K562 (cell line): ENCODE results near the gene MAN1A1. TPM values are rescaled to one million over a fixed set of nuclear protein-coding genes. Genes with fewer than 3 reads are reported as not detected.

ENCODE experiments used
- ADNP ChIP-seq: fragments of 200-800 bp; sonication (Bioruptor generic); IDR thresholded peaks from 2 replicates; pipeline ENCODE4 v1.6.1; 2016; ENCODE audit warnings: missing genetic modification characterization, missing compliant biosample characterization
- ARID1B ChIP-seq: fragments of 450-650 bp; IDR thresholded peaks from 2 replicates; pipeline ENCODE4 v1.6.1; 2016; ENCODE audit warnings: antibody characterized with exemption, mild to moderate bottlenecking, inconsistent platforms
- CSDE1 ChIP-seq, 2 experiments: fragments of 450-650 bp; IDR thresholded peaks; 2 replicates each; pipeline ENCODE4 v1.6.1; 2016; ENCODE audit warnings: mild to moderate bottlenecking in 1 of 2
- DDX20 ChIP-seq: fragments of 450-650 bp; IDR thresholded peaks from 2 replicates; pipeline ENCODE4 v1.6.1; 2016; ENCODE audit warnings: missing genetic modification characterization, low read depth, mild to moderate bottlenecking, missing compliant biosample characterization, moderate library complexity
- POLR3G ChIP-seq: IDR thresholded peaks from 2 replicates; pipeline ENCODE4 v1.6.1; 2011; ENCODE audit not compliant: insufficient read length, insufficient replicate concordance; ENCODE audit errors: extremely low read depth
- XRCC5 ChIP-seq: fragments of 200-400 bp; formaldehyde crosslinking; IDR thresholded peaks from 2 replicates; pipeline ENCODE4 v1.6.1; 2017; ENCODE audit warnings: low read depth, mild to moderate bottlenecking, low read length
- ZBTB40 ChIP-seq, 2 experiments: fragments of 450-650 bp in 1 of 2; sonication (generic) in 1 of 2; formaldehyde crosslinking in 1 of 2; IDR thresholded peaks; 2 replicates each; pipeline versions ENCODE4 v1.7.1 to v1.9.0; 2016 to 2022; ENCODE audit warnings: inconsistent platforms in 1 of 2, mild to moderate bottlenecking in 1 of 2, missing genetic modification reagents in 1 of 2
- ZFP91 ChIP-seq: sonication (generic); formaldehyde crosslinking; IDR thresholded peaks from 2 replicates; pipeline ENCODE4 v1.8.0; 2022; ENCODE audit warnings: mild to moderate bottlenecking, missing genetic modification reagents
- ZNF121 ChIP-seq: sonication (generic); formaldehyde crosslinking; conservative IDR thresholded peaks from 2 replicates; pipeline ENCODE4 v1.8.0; 2022; ENCODE audit warnings: missing genetic modification reagents
- ZNF174 ChIP-seq: fragments of 250-450 bp; sonication (Bioruptor Pico); IDR thresholded peaks from 2 replicates; pipeline ENCODE4 v1.4.0; 2020; ENCODE audit warnings: mild to moderate bottlenecking
- polyA plus RNA-seq, 8 experiments: library from polyadenylated mRNA; depleted of rRNA in 4 of 8; stranded (reverse) in 5 of 8; unstranded in 3 of 8; fragments of >200 nt; fragmentation: Nextera tagmentation in 2 of 8; fragmentation: Illumina TruSeq in 1 of 8; extraction: Ambion mirVana in 2 of 8; extraction: Trizol in 1 of 8; gene quantifications; 2 replicates each; pipeline versions ENCODE4 v1.2.1 to v1.2.3, GENCODE V29; 2011 to 2014; ENCODE audit warnings: inconsistent platforms in 1 of 8, missing spikeins in 1 of 8
- total RNA-seq, 7 experiments: library from RNA; depleted of rRNA in 6 of 7; stranded (reverse); fragments of >200 nt in 6 of 7; fragmentation: Illumina TruSeq in 2 of 7; extraction: Trizol in 2 of 7; gene quantifications; 2 replicates each; pipeline versions ENCODE4 v1.2.1 to v1.2.3, GENCODE V29; 2011 to 2021; ENCODE audit warnings: low replicate concordance in 1 of 7
- TF ChIP-seq, protein P1 (sequence below): fragments of 150-350 bp; conservative IDR thresholded peaks from 2 replicates; pipeline ENCODE4 v1.6.1; 2014; ENCODE audit warnings: low read length
- TF ChIP-seq, protein P2 (sequence below): sonication (generic); formaldehyde crosslinking; IDR thresholded peaks from 2 replicates; pipeline ENCODE4 v1.9.0; 2022; ENCODE audit warnings: mild to moderate bottlenecking, missing genetic modification reagents

MAN1A1 gene
- total and polyA plus RNA-seq, 9 of the 15 experiments (the other 6 are each of a cell fraction or from before 2014, with no cell fraction given): 24.5 to 78.4 (median 59.7) TPM

GRCh38 chr6:119349361-119350201 lies at the start of gene MAN1A1 (continued):
- TF ChIP-seq XRCC5 (0 out of 2 replicates have a peak, but pooled peaks have one; percentile 30), POLR3G (no peak), DDX20 (tag) (no peak), ZBTB40 (IDR thresholded peaks at IDR 0.05) (no peak), ZBTB40 (CRISPR knock-in tag; IDR thresholded peaks at IDR 0.05) (no peak), ZFP91 (CRISPR knock-in tag) (no peak; the same call in 1 of the 2 replicates), ZNF174 (CRISPR knock-in tag) (no peak), ADNP (tag) (no peak), ZNF121 (CRISPR knock-in tag) (no peak), CSDE1 (IDR thresholded peaks at IDR 0.05) (no peak), ARID1B (0 out of 2 replicates have a peak, but pooled peaks have one; percentile 37)
- TF ChIP-seq, protein P1, sequence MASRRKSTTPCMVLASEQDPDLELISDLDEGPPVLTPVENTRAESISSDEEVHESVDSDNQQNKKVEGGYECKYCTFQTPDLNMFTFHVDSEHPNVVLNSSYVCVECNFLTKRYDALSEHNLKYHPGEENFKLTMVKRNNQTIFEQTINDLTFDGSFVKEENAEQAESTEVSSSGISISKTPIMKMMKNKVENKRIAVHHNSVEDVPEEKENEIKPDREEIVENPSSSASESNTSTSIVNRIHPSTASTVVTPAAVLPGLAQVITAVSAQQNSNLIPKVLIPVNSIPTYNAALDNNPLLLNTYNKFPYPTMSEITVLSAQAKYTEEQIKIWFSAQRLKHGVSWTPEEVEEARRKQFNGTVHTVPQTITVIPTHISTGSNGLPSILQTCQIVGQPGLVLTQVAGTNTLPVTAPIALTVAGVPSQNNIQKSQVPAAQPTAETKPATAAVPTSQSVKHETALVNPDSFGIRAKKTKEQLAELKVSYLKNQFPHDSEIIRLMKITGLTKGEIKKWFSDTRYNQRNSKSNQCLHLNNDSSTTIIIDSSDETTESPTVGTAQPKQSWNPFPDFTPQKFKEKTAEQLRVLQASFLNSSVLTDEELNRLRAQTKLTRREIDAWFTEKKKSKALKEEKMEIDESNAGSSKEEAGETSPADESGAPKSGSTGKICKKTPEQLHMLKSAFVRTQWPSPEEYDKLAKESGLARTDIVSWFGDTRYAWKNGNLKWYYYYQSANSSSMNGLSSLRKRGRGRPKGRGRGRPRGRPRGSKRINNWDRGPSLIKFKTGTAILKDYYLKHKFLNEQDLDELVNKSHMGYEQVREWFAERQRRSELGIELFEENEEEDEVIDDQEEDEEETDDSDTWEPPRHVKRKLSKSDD: 0 out of 2 replicates have a peak, but pooled peaks have one; percentile 22
- TF ChIP-seq, protein P2, sequence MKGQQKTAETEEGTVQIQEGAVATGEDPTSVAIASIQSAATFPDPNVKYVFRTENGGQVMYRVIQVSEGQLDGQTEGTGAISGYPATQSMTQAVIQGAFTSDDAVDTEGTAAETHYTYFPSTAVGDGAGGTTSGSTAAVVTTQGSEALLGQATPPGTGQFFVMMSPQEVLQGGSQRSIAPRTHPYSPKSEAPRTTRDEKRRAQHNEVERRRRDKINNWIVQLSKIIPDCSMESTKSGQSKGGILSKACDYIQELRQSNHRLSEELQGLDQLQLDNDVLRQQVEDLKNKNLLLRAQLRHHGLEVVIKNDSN (CRISPR knock-in tag): no peak
